ENCODE results near the gene TSHZ1. TPM values are rescaled to one million over a fixed set of nuclear protein-coding genes. Genes with fewer than 3 reads are reported as not detected.
A peak's percentile ranks its signal among the peaks of the same experiment; 100 is the strongest.

Gene TSHZ1
- total and polyA plus RNA-seq, 4 donors, result 4.2 to 6.6 (median 5.6) TPM

- WGBS, result under 1% methylated on average over 64 of the region's 64 CpGs
- Histone ChIP-seq H3K27me3 (ENCODE audit: control insufficient read depth in 4 of 4, insufficient read depth in 4 of 4, low read length in 3 of 4) (no peaks in the 10 kb centered on the region), H3K4me1 (ENCODE audit: control insufficient read depth in 4 of 4, insufficient read depth in 4 of 4, low read length in 3 of 4) (peaks cover 3 to 59% (median 47%) of the 10 kb centered on the region in 4 donors), H3K4me3 (ENCODE audit: low read depth in 1 of 3, low read length in 3 of 3) (peak overlapping the region; percentile 65 to 91 (median 74)), H3K27ac (ENCODE audit: low read depth in 1 of 2, low read length in 2 of 2) (peak overlapping the region; percentile 94 to 97), H3K9me3 (ENCODE audit: control insufficient read depth in 4 of 4, low read length in 3 of 4) (no peaks in the 10 kb centered on the region), H3K36me3 (ENCODE audit: control insufficient read depth in 4 of 4, insufficient read depth in 3 of 4, low read depth in 1 of 4, low read length in 3 of 4) (no peaks in the 10 kb centered on the region), H3K9ac (ENCODE audit: low read depth in 1 of 2, low read length in 2 of 2) (peak overlapping the region; percentile 73 to 91)
- no peak for TF ChIP-seq FOXA1 (IDR thresholded peaks at IDR 0.05)
- DNase-seq (ENCODE audit: low spot score), result no peak
Observed at GRCh38 chr18:75211002-75211621, 515 bp downstream of the TSHZ1 start.

- Histone ChIP-seq H3K36me3 (ENCODE audit: control insufficient read depth in 4 of 4, insufficient read depth in 3 of 4, low read depth in 1 of 4, low read length in 3 of 4) (no peaks in the 10 kb centered on the region), H3K9ac (ENCODE audit: low read depth in 1 of 2, low read length in 2 of 2) (peak overlapping the region in 1 of 2 donors; percentile 64), H3K27me3 (ENCODE audit: control insufficient read depth in 4 of 4, insufficient read depth in 4 of 4, low read length in 3 of 4) (no peaks in the 10 kb centered on the region), H3K4me1 (ENCODE audit: control insufficient read depth in 4 of 4, insufficient read depth in 4 of 4, low read length in 3 of 4) (peaks cover 5 to 61% (median 49%) of the 10 kb centered on the region in 4 donors), H3K27ac (ENCODE audit: low read depth in 1 of 2, low read length in 2 of 2) (peak overlapping the region; percentile 78 to 85), H3K9me3 (ENCODE audit: control insufficient read depth in 4 of 4, low read length in 3 of 4) (no peaks in the 10 kb centered on the region), H3K4me3 (ENCODE audit: low read depth in 1 of 3, low read length in 3 of 3) (peak overlapping the region; percentile 58 to 91 (median 59))
- TF ChIP-seq CTCF (IDR thresholded peaks at IDR 0.05; ENCODE audit: low read depth, low read length, missing input control) (no peak), TAF1 (conservative IDR thresholded peaks at IDR 0.05) (no peak), FOXA2 (IDR thresholded peaks at IDR 0.05) (no peak), SP1 (IDR thresholded peaks at IDR 0.05) (no peak), JUND (IDR thresholded peaks at IDR 0.05) (no peak), EGR1 (IDR thresholded peaks at IDR 0.05; ENCODE audit: low read depth in 2 of 2) (no peak), ATF3 (IDR thresholded peaks at IDR 0.05) (no peak), FOXA1 (IDR thresholded peaks at IDR 0.05) (no peak), NR2F2 (IDR thresholded peaks at IDR 0.05) (no peak), YY1 (IDR thresholded peaks at IDR 0.05) (no peak)
- under 1% methylated on average over 66 of the region's 66 CpGs for WGBS
- no peak for DNase-seq (ENCODE audit: low spot score)
Observed at GRCh38 chr18:75211626-75211952, 992 bp downstream of the TSHZ1 start.

- TF ChIP-seq ATF3 (IDR thresholded peaks at IDR 0.05), result no peak
- no peak for TF ChIP-seq RXRA (IDR thresholded peaks at IDR 0.05)
- no peak for TF ChIP-seq REST (IDR thresholded peaks at IDR 0.05)
- TF ChIP-seq GABPA (IDR thresholded peaks at IDR 0.05 in 1 of 2, conservative IDR thresholded peaks at IDR 0.05 in 1 of 2), result no peak
- TF ChIP-seq HNF4G (IDR thresholded peaks at IDR 0.05), result no peak
- TF ChIP-seq HNF4A (conservative IDR thresholded peaks at IDR 0.05), result no peak
- TF ChIP-seq FOXA1 (IDR thresholded peaks at IDR 0.05), result no peak
- no peak for TF ChIP-seq RAD21 (IDR thresholded peaks at IDR 0.05)
- no peak for TF ChIP-seq JUND (IDR thresholded peaks at IDR 0.05)
- no peak for TF ChIP-seq FOXA2 (IDR thresholded peaks at IDR 0.05)
- TF ChIP-seq NR2F2 (IDR thresholded peaks at IDR 0.05), result no peak
- TF ChIP-seq CTCF (IDR thresholded peaks at IDR 0.05; ENCODE audit: low read depth, low read length, missing input control), result no peak
- no peak for TF ChIP-seq YY1 (IDR thresholded peaks at IDR 0.05)
- Histone ChIP-seq H3K4me3 (ENCODE audit: low read depth in 1 of 3, low read length in 3 of 3) (peak overlapping the region; percentile 58 to 91 (median 59)), H3K27me3 (ENCODE audit: control insufficient read depth in 4 of 4, insufficient read depth in 4 of 4, low read length in 3 of 4) (no peaks in the 10 kb centered on the region), H3K9ac (ENCODE audit: low read depth in 1 of 2, low read length in 2 of 2) (peak overlapping the region in 1 of 2 donors; percentile 64), H3K9me3 (ENCODE audit: control insufficient read depth in 4 of 4, low read length in 3 of 4) (no peaks in the 10 kb centered on the region), H3K4me1 (ENCODE audit: control insufficient read depth in 4 of 4, insufficient read depth in 4 of 4, low read length in 3 of 4) (peaks cover 9 to 61% (median 48%) of the 10 kb centered on the region in 4 donors), H3K27ac (ENCODE audit: low read depth in 1 of 2, low read length in 2 of 2) (peak overlapping the region; percentile 78 to 85), H3K36me3 (ENCODE audit: control insufficient read depth in 4 of 4, insufficient read depth in 3 of 4, low read depth in 1 of 4, low read length in 3 of 4) (no peaks in the 10 kb centered on the region)
- no peak for DNase-seq (ENCODE audit: low spot score)
- 3% methylated on average over 38 of the region's 38 CpGs for WGBS
Observed at GRCh38 chr18:75211953-75212750, 1.6 kb downstream of the TSHZ1 start.
